Measurements from ENCODE around the gene OR5D16.

Gene OR5D16

GRCh38 chr11:55838452-55838851 is at the start of gene OR5D16:
TSS of gene OR5D16 (plus strand) at chr11:55838752. CDS start at chr11:55838752, 0 bp downstream.
- no peak within 1 kb of the TSS for H3K27ac ChIP-seq (ENCODE audit: low read length)

GRCh38 chr11:55791606-55792005 is 46.9 kb upstream of the OR5D16 start:
- Histone ChIP-seq H3K9me2 (replicated peaks; ENCODE audit: insufficient read depth, low read length) (no peaks in the 10 kb centered on the region), H4K20me1 (ENCODE audit: insufficient read depth, low read length) (no peaks in the 10 kb centered on the region), H3K4me3 (ENCODE audit: low read length) (no peak overlapping the region), H3K4me2 (ENCODE audit: low read depth, low read length) (no peak overlapping the region), H3K4me1 (ENCODE audit: low read length) (no peaks in the 10 kb centered on the region), H3K27ac (ENCODE audit: low read length) (no peak overlapping the region), H3K27me3 (replicated peaks; ENCODE audit: insufficient read depth, low read length) (no peaks in the 10 kb centered on the region), H3K36me3 (replicated peaks; ENCODE audit: insufficient read depth, low read length) (no peaks in the 10 kb centered on the region), H3K9me3 (replicated peaks; ENCODE audit: insufficient read depth, low read length) (no peaks in the 10 kb centered on the region), H3F3A (ENCODE audit: insufficient read depth, low read length) (no peaks in the 10 kb centered on the region), H3K79me2 (ENCODE audit: low read length) (no peaks in the 10 kb centered on the region), H2AFZ (ENCODE audit: low read length) (no peak overlapping the region), H3K9ac (ENCODE audit: low read length) (no peak overlapping the region)
- DNase-seq, result no peak
- TF ChIP-seq EZH2 (optimal IDR thresholded peaks at IDR 0.05; ENCODE audit: low read depth, low read length), result no peak
- no peak for TF ChIP-seq EZH2phosphoT487 (IDR thresholded peaks at IDR 0.05; ENCODE audit: low read length)

More at GRCh38 chr11:55838452-55838851, at the start of gene OR5D16:
- Histone ChIP-seq H3K4me2 (ENCODE audit: low read depth, low read length) (no peak within 1 kb of the TSS), H3K4me1 (ENCODE audit: low read length) (no peaks in the 10 kb centered on the region), H3K36me3 (replicated peaks; ENCODE audit: insufficient read depth, low read length) (no peaks in the 10 kb centered on the region), H3K9ac (ENCODE audit: low read length) (no peak within 1 kb of the TSS), H3K9me2 (replicated peaks; ENCODE audit: insufficient read depth, low read length) (no peaks in the 10 kb centered on the region), H3K9me3 (replicated peaks; ENCODE audit: insufficient read depth, low read length) (no peaks in the 10 kb centered on the region), H4K20me1 (ENCODE audit: insufficient read depth, low read length) (no peaks in the 10 kb centered on the region), H2AFZ (ENCODE audit: low read length) (no peak within 1 kb of the TSS), H3K4me3 (ENCODE audit: low read length) (no peak within 1 kb of the TSS), H3K27me3 (replicated peaks; ENCODE audit: insufficient read depth, low read length) (no peaks in the 10 kb centered on the region), H3K79me2 (ENCODE audit: low read length) (no peaks in the 10 kb centered on the region), H3F3A (ENCODE audit: insufficient read depth, low read length) (no peaks in the 10 kb centered on the region)
- TF ChIP-seq EZH2phosphoT487 (IDR thresholded peaks at IDR 0.05; ENCODE audit: low read length), result no peak
- TF ChIP-seq EZH2 (optimal IDR thresholded peaks at IDR 0.05; ENCODE audit: low read depth, low read length), result no peak
- no peak for TF ChIP-seq CTCF (IDR thresholded peaks at IDR 0.05; ENCODE audit: low read length)
- DNase-seq, result no peak

GRCh38 chr11:55793321-55793720 is 45.2 kb upstream of the OR5D16 start:
- Histone ChIP-seq H2AFZ (ENCODE audit: low read length) (no peak overlapping the region), H3K9ac (ENCODE audit: low read length) (no peak overlapping the region), H3F3A (ENCODE audit: insufficient read depth, low read length) (no peaks in the 10 kb centered on the region), H3K27ac (ENCODE audit: low read length) (no peak overlapping the region), H3K4me3 (ENCODE audit: low read length) (no peak overlapping the region), H3K4me2 (ENCODE audit: low read depth, low read length) (no peak overlapping the region), H3K36me3 (replicated peaks; ENCODE audit: insufficient read depth, low read length) (no peaks in the 10 kb centered on the region), H3K27me3 (replicated peaks; ENCODE audit: insufficient read depth, low read length) (no peaks in the 10 kb centered on the region), H3K79me2 (ENCODE audit: low read length) (no peaks in the 10 kb centered on the region), H3K9me3 (replicated peaks; ENCODE audit: insufficient read depth, low read length) (no peaks in the 10 kb centered on the region), H4K20me1 (ENCODE audit: insufficient read depth, low read length) (no peaks in the 10 kb centered on the region), H3K9me2 (replicated peaks; ENCODE audit: insufficient read depth, low read length) (no peaks in the 10 kb centered on the region), H3K4me1 (ENCODE audit: low read length) (no peaks in the 10 kb centered on the region)
- no peak for DNase-seq
- TF ChIP-seq CTCF (IDR thresholded peaks at IDR 0.05; ENCODE audit: low read length) (no peak), EZH2 (optimal IDR thresholded peaks at IDR 0.05; ENCODE audit: low read depth, low read length) (no peak), EZH2phosphoT487 (IDR thresholded peaks at IDR 0.05; ENCODE audit: low read length) (no peak)

GRCh38 chr11:55795256-55795655 is 43.3 kb upstream of the OR5D16 start, which contains the start of gene OR5D14:
TSS of gene OR5D14 (plus strand) at chr11:55795556. CDS start at chr11:55795556, 0 bp downstream.
- H2AFZ ChIP-seq (ENCODE audit: low read length), result no peak within 1 kb of the TSS
- H3K9me2 ChIP-seq (replicated peaks; ENCODE audit: insufficient read depth, low read length), result no peaks in the 10 kb centered on the region
- H3K4me1 ChIP-seq (ENCODE audit: low read length), result no peaks in the 10 kb centered on the region
- TF ChIP-seq EZH2phosphoT487 (IDR thresholded peaks at IDR 0.05; ENCODE audit: low read length) (no peak), CTCF (IDR thresholded peaks at IDR 0.05; ENCODE audit: low read length) (no peak), EZH2 (optimal IDR thresholded peaks at IDR 0.05; ENCODE audit: low read depth, low read length) (no peak)
- H3K4me2 ChIP-seq (ENCODE audit: low read depth, low read length), result no peak within 1 kb of the TSS
- no peaks in the 10 kb centered on the region for H4K20me1 ChIP-seq (ENCODE audit: insufficient read depth, low read length)
- no peak within 1 kb of the TSS for H3K27ac ChIP-seq (ENCODE audit: low read length)
- no peaks in the 10 kb centered on the region for H3F3A ChIP-seq (ENCODE audit: insufficient read depth, low read length)
- no peaks in the 10 kb centered on the region for H3K9me3 ChIP-seq (replicated peaks; ENCODE audit: insufficient read depth, low read length)
- no peak for DNase-seq
- H3K36me3 ChIP-seq (replicated peaks; ENCODE audit: insufficient read depth, low read length), result no peaks in the 10 kb centered on the region
- no peaks in the 10 kb centered on the region for H3K79me2 ChIP-seq (ENCODE audit: low read length)
- H3K27me3 ChIP-seq (replicated peaks; ENCODE audit: insufficient read depth, low read length), result no peaks in the 10 kb centered on the region
- H3K4me3 ChIP-seq (ENCODE audit: low read length), result no peak within 1 kb of the TSS
- H3K9ac ChIP-seq (ENCODE audit: low read length), result no peak within 1 kb of the TSS

Data from MM.1S (cell line).